Mesendoderm (in vitro differentiated cells): ENCODE data around the gene RELT.

Source experiments
- DNase-seq: peaks from one replicate; pipeline ENCODE4 v3.0.0; 2013
- H2AK5ac ChIP-seq: 2 replicates; pipeline ENCODE4 v1.6.1; 2013; ENCODE audit warnings: low read length, inconsistent platforms
- H2BK120ac ChIP-seq: 2 replicates; pipeline ENCODE4 v1.6.1; 2013; ENCODE audit warnings: low read depth, mild to moderate bottlenecking, low read length, moderate library complexity, mixed read lengths
- H2BK15ac ChIP-seq: replicated peaks from 2 replicates; pipeline ENCODE4 v1.6.1; 2013; ENCODE audit warnings: low read depth, mild to moderate bottlenecking, moderate library complexity
- H2BK5ac ChIP-seq: 2 replicates; pipeline ENCODE4 v1.6.1; 2013; ENCODE audit warnings: low read length, inconsistent platforms
- H3K18ac ChIP-seq: 2 replicates; pipeline ENCODE4 v1.6.1; 2013; ENCODE audit warnings: mild to moderate bottlenecking, low read length, mixed read lengths
- H3K23ac ChIP-seq: one replicate; pipeline ENCODE4 v1.6.1; 2013; ENCODE audit warnings: low read length
- H3K27ac ChIP-seq: 2 replicates; pipeline ENCODE4 v1.5.1; 2013; ENCODE audit warnings: low read depth, mild to moderate bottlenecking, inconsistent platforms, low read length, moderate library complexity
- H3K27me3 ChIP-seq: 2 replicates; pipeline ENCODE4 v1.6.1; 2013; ENCODE audit warnings: low read length, control low read depth, mild to moderate bottlenecking, inconsistent platforms; ENCODE audit not compliant: insufficient read depth, poor library complexity
- H3K36me3 ChIP-seq: 2 replicates; pipeline ENCODE4 v1.6.1; 2013; ENCODE audit warnings: low read length, inconsistent platforms; ENCODE audit not compliant: control insufficient read depth, insufficient read depth
- H3K4ac ChIP-seq: one replicate; pipeline ENCODE4 v1.6.1; 2013; ENCODE audit warnings: low read depth, mild to moderate bottlenecking, low read length, moderate library complexity
- H3K4me1 ChIP-seq: 2 replicates; pipeline ENCODE4 v1.6.1; 2013; ENCODE audit warnings: low read depth, low read length, inconsistent platforms; ENCODE audit not compliant: control insufficient read depth
- H3K4me2 ChIP-seq: 2 replicates; pipeline ENCODE4 v1.6.1; 2013; ENCODE audit warnings: low read length
- H3K4me3 ChIP-seq: 2 replicates; pipeline ENCODE4 v1.5.1; 2013; ENCODE audit warnings: mild to moderate bottlenecking, low read length
- H3K56ac ChIP-seq: one replicate; pipeline ENCODE4 v1.6.1; 2013; ENCODE audit warnings: low read length
- H3K79me1 ChIP-seq: 2 replicates; pipeline ENCODE4 v1.6.1; 2013; ENCODE audit warnings: low read length, inconsistent platforms
- H3K79me2 ChIP-seq: 2 replicates; pipeline ENCODE4 v1.6.1; 2013; ENCODE audit warnings: mild to moderate bottlenecking, low read length; ENCODE audit not compliant: control insufficient read depth, insufficient read depth
- H3K9ac ChIP-seq: 2 replicates; pipeline ENCODE4 v1.6.1; 2013; ENCODE audit warnings: low read length, inconsistent platforms
- H4K5ac ChIP-seq: one replicate; pipeline ENCODE4 v1.6.1; 2013; ENCODE audit warnings: low read length
- H4K8ac ChIP-seq: one replicate; pipeline ENCODE4 v1.6.1; 2013; ENCODE audit warnings: low read depth, mild to moderate bottlenecking, control low read depth, low read length, moderate library complexity
- WGBS: extraction: QIAGEN DNeasy Blood & Tissue Kit; methylation state at CpG from one replicate; pipeline ENCODE4 v1.1.7; 2013; ENCODE audit warnings: low lambda C conversion rate, missing lambda C conversion rate; ENCODE audit not compliant: insufficient coverage; ENCODE audit errors: extremely low coverage; 5-methylcytosine and 5-hydroxymethylcytosine counted together

RELT gene

GRCh38 chr11:73396251-73396930 is 20.2 kb downstream of the RELT start:
- no peak overlapping the region for H3K23ac ChIP-seq
- DNase-seq, result no peak
- H2BK5ac ChIP-seq, result no peak overlapping the region
- no peaks in the 10 kb centered on the region for H3K4me1 ChIP-seq
- H3K36me3 ChIP-seq, result no peaks in the 10 kb centered on the region
- H2BK120ac ChIP-seq, result no peak overlapping the region
- no peak overlapping the region for H3K18ac ChIP-seq
- H3K4ac ChIP-seq, result no peak overlapping the region
- no peaks in the 10 kb centered on the region for H3K27me3 ChIP-seq
- no peak overlapping the region for H2BK15ac ChIP-seq
- no peak overlapping the region for H3K56ac ChIP-seq
- H2AK5ac ChIP-seq, result no peak overlapping the region
- H3K79me2 ChIP-seq, result no peaks in the 10 kb centered on the region
- no peak overlapping the region for H4K8ac ChIP-seq
- no CpG with 5 or more reads among the region's 6 CpGs for WGBS
- H3K79me1 ChIP-seq, result no peaks in the 10 kb centered on the region
- no peak overlapping the region for H3K27ac ChIP-seq
- no peak overlapping the region for H3K4me3 ChIP-seq
- H3K9ac ChIP-seq, result no peak overlapping the region
- no peak overlapping the region for H4K5ac ChIP-seq
- H3K4me2 ChIP-seq, result no peak overlapping the region

DNA sequence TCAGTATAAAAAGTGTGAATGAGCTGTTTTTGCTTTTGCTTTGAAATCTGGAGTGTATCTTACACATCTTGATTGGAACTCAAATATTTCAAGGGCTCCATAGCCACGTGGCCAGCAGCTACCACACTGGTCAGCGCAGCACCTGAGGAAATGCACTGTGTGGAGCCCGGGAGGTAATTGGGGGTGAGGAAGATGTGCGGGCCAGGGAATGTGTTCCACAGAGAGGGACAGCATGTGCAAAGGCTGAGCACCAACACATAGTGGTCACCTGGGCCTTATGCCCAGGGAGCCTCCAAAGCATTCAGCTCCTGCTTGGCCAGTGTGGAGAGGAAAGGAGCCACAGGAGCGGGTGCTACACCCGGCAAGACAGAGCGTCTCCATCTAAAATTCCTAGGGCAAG is 20.8 kb downstream of the RELT start:
- Histone ChIP-seq H3K23ac (no peak overlapping the region), H3K36me3 (no peaks in the 10 kb centered on the region), H3K4ac (no peak overlapping the region), H3K27me3 (no peaks in the 10 kb centered on the region), H2BK120ac (no peak overlapping the region), H3K79me1 (no peaks in the 10 kb centered on the region), H2AK5ac (no peak overlapping the region), H3K18ac (no peak overlapping the region), H3K4me1 (no peaks in the 10 kb centered on the region), H3K79me2 (no peaks in the 10 kb centered on the region), H4K8ac (no peak overlapping the region), H4K5ac (no peak overlapping the region), H2BK5ac (no peak overlapping the region), H3K4me3 (no peak overlapping the region), H3K4me2 (no peak overlapping the region), H2BK15ac (no peak overlapping the region), H3K56ac (no peak overlapping the region), H3K27ac (no peak overlapping the region), H3K9ac (no peak overlapping the region)
- no CpG with 5 or more reads among the region's 7 CpGs for WGBS
- no peak for DNase-seq

GRCh38 chr11:73397468-73398131 is 21.4 kb downstream of the RELT start:
- Histone ChIP-seq H3K18ac (no peak overlapping the region), H2AK5ac (no peak overlapping the region), H4K5ac (no peak overlapping the region), H3K4me2 (no peak overlapping the region), H3K36me3 (no peaks in the 10 kb centered on the region), H3K4ac (no peak overlapping the region), H3K79me2 (no peaks in the 10 kb centered on the region), H3K4me1 (no peaks in the 10 kb centered on the region), H3K56ac (no peak overlapping the region), H3K27me3 (no peaks in the 10 kb centered on the region), H3K9ac (no peak overlapping the region), H3K4me3 (no peak overlapping the region), H3K23ac (no peak overlapping the region), H3K27ac (no peak overlapping the region), H3K79me1 (no peaks in the 10 kb centered on the region), H2BK15ac (no peak overlapping the region), H2BK5ac (no peak overlapping the region), H4K8ac (no peak overlapping the region), H2BK120ac (no peak overlapping the region)
- no CpG with 5 or more reads among the region's 8 CpGs for WGBS
- no peak for DNase-seq

GRCh38 chr11:73398132-73398526 is 21.9 kb downstream of the RELT start:
- Histone ChIP-seq H3K4me3 (no peak overlapping the region), H2AK5ac (no peak overlapping the region), H4K8ac (no peak overlapping the region), H3K4me2 (no peak overlapping the region), H2BK15ac (no peak overlapping the region), H2BK5ac (no peak overlapping the region), H3K18ac (no peak overlapping the region), H3K27ac (no peak overlapping the region), H3K79me2 (no peaks in the 10 kb centered on the region), H2BK120ac (no peak overlapping the region), H3K9ac (no peak overlapping the region), H4K5ac (no peak overlapping the region), H3K4me1 (no peaks in the 10 kb centered on the region), H3K56ac (no peak overlapping the region), H3K27me3 (no peaks in the 10 kb centered on the region), H3K23ac (no peak overlapping the region), H3K4ac (no peak overlapping the region), H3K36me3 (no peaks in the 10 kb centered on the region), H3K79me1 (no peaks in the 10 kb centered on the region)
- DNase-seq, result no peak
- WGBS, result no CpG with 5 or more reads among the region's 5 CpGs

DNA sequence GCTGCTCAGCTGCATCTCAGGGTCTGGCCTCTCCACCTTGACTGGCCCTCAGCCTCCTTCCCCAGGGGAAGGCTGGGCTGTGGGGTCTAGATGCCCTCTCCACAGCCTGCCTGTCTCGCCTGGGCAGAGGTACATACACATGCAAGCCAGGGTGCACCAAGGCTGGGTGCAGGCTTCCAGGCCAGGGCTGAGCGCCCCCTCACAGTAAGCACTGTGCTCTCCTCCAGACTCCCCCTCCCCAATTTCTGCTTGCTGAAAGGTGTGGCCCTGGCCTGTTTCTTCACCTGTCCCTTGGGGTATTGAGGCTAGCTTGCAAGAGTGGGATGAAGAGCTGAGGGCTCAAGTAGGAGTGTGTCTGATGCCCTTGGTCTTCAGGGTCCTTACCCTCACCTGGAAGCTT is 22.5 kb downstream of the RELT start:
- no peak overlapping the region for H2BK120ac ChIP-seq
- no peak overlapping the region for H4K5ac ChIP-seq
- no peak overlapping the region for H3K27ac ChIP-seq
- H3K56ac ChIP-seq, result no peak overlapping the region
- H3K27me3 ChIP-seq, result no peaks in the 10 kb centered on the region
- H2BK15ac ChIP-seq, result no peak overlapping the region
- no peak overlapping the region for H2BK5ac ChIP-seq
- no peaks in the 10 kb centered on the region for H3K36me3 ChIP-seq
- H3K79me2 ChIP-seq, result no peaks in the 10 kb centered on the region
- no peak for DNase-seq
- no CpG with 5 or more reads among the region's 2 CpGs for WGBS
- no peak overlapping the region for H3K4ac ChIP-seq
- H3K4me1 ChIP-seq, result no peaks in the 10 kb centered on the region
- no peaks in the 10 kb centered on the region for H3K79me1 ChIP-seq
- H4K8ac ChIP-seq, result no peak overlapping the region
- H3K4me3 ChIP-seq, result no peak overlapping the region
- H3K9ac ChIP-seq, result no peak overlapping the region
- H3K23ac ChIP-seq, result no peak overlapping the region
- H2AK5ac ChIP-seq, result no peak overlapping the region
- no peak overlapping the region for H3K18ac ChIP-seq
- H3K4me2 ChIP-seq, result no peak overlapping the region

DNA sequence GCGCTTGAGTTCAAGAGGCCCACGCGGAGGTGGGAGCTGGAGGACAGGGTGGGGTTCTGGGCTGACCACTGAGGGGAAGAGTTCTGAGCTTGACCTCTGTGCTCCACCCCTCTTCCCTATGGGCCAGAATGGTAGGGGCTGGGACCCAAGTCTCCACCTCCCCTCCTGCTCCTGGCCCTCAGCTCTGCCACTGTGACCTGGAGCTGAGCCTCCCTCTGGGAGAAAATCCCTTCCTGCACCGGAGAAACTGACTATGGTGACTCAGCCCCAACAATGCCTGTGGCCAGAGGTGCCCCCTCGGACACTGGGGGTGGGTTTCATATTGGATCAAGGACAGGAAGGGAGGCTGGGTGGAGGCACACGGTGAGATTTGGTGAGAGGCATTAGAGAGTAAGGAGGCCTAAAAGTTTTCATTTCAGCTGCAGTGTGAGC is 23.0 kb downstream of the RELT start:
- Histone ChIP-seq H4K8ac (no peak overlapping the region), H3K79me2 (no peaks in the 10 kb centered on the region), H3K36me3 (no peaks in the 10 kb centered on the region), H3K23ac (no peak overlapping the region), H4K5ac (no peak overlapping the region), H3K18ac (no peak overlapping the region), H3K4me2 (no peak overlapping the region), H3K4me3 (no peak overlapping the region), H3K27ac (no peak overlapping the region), H3K56ac (no peak overlapping the region), H3K27me3 (no peaks in the 10 kb centered on the region), H2BK5ac (no peak overlapping the region), H3K4ac (no peak overlapping the region), H2BK120ac (no peak overlapping the region), H3K9ac (no peak overlapping the region), H3K79me1 (no peaks in the 10 kb centered on the region), H2BK15ac (no peak overlapping the region), H2AK5ac (no peak overlapping the region), H3K4me1 (no peaks in the 10 kb centered on the region)
- no peak for DNase-seq
- WGBS, result no CpG with 5 or more reads among the region's 6 CpGs
